Tibial artery (tissue), 4 donors: Measurements from ENCODE around the gene SLC25A20.
A peak's percentile ranks its signal among the peaks of the same experiment; 100 is the strongest.

Experiments used
- DNase-seq, 2 donors: peaks; one replicate each; pipeline ENCODE4 v3.0.0-alpha.2; 2019
- H3K27ac ChIP-seq, 2 donors: fragments of 200-600 bp; sonication (generic) in 1 of 2; 1 replicate in 1 of 2; 2 replicates in 1 of 2; pipeline ENCODE4 v1.5.1; 2018 to 2019; ENCODE audit warnings: mild to moderate bottlenecking in 1 of 2
- H3K27me3 ChIP-seq, 2 donors: fragments of 200-600 bp; sonication (generic) in 1 of 2; one replicate each; pipeline versions ENCODE4 v1.5.1 to v1.6.0; 2016 to 2019
- H3K36me3 ChIP-seq, 3 donors: fragments of 200-600 bp; sonication (generic) in 2 of 3; one replicate each; pipeline ENCODE4 v1.5.1; 2016 to 2019; ENCODE audit warnings: mild to moderate bottlenecking in 2 of 3
- H3K4me1 ChIP-seq, 4 donors: fragments of 200-600 bp; sonication (generic) in 2 of 4; 1 replicate in 3 of 4; 2 replicates in 1 of 4; pipeline ENCODE4 v1.5.1; 2016 to 2019
- H3K4me3 ChIP-seq, 2 donors: fragments of 200-600 bp; sonication (generic) in 1 of 2; 1 replicate in 1 of 2; 2 replicates in 1 of 2; pipeline ENCODE4 v1.5.1; 2018 to 2019; ENCODE audit warnings: mild to moderate bottlenecking in 2 of 2
- H3K9me3 ChIP-seq, 3 donors: fragments of 200-600 bp; sonication (generic) in 1 of 3; one replicate each; pipeline ENCODE4 v1.5.1; 2016 to 2019
- CTCF ChIP-seq, 2 experiments: fragments of 200-600 bp in 1 of 2; fragments of 450-650 bp in 1 of 2; IDR thresholded peaks; one replicate each; pipeline ENCODE4 v1.5.1; 2017 to 2019; ENCODE audit warnings: antibody characterized with exemption in 2 of 2, mild to moderate bottlenecking in 1 of 2, moderate library complexity in 1 of 2
- intact Hi-C: fragments of 100-400 bp; cut with DNase I; formaldehyde crosslinking; loops from one replicate; pipeline ENCODE4 v1.15.0; 2023; ENCODE audit warnings: low total_unique reads

Gene SLC25A20

GRCh38 chr3:48928679-48929078, 30.0 kb upstream of the SLC25A20 start:
- Histone ChIP-seq H3K4me3 (no peak overlapping the region), H3K36me3 (peaks cover 38 to 70% (median 49%) of the 10 kb centered on the region in 3 donors), H3K4me1 (peaks cover 0 to 52% (median 36%) of the 10 kb centered on the region in 4 donors), H3K9me3 (no peaks in the 10 kb centered on the region), H3K27ac (no peak overlapping the region), H3K27me3 (no peaks in the 10 kb centered on the region)
- intact Hi-C loops: no loop called here
- no peak for TF ChIP-seq CTCF (IDR thresholded peaks at IDR 0.05)
- DNase-seq: no peak

- intact Hi-C loops: no loop called here
- Histone ChIP-seq H3K4me1 (peaks cover 0 to 52% (median 36%) of the 10 kb centered on the region in 4 donors), H3K9me3 (no peaks in the 10 kb centered on the region), H3K4me3 (no peak overlapping the region), H3K36me3 (peaks cover 36 to 66% (median 49%) of the 10 kb centered on the region in 3 donors), H3K27ac (no peak overlapping the region), H3K27me3 (no peaks in the 10 kb centered on the region)
- no peak for DNase-seq
- no peak for TF ChIP-seq CTCF (IDR thresholded peaks at IDR 0.05)
Observed at GRCh38 chr3:48927928-48928327, 29.2 kb upstream of the SLC25A20 start.

GRCh38 chr3:48926425-48927392, 28.0 kb upstream of the SLC25A20 start:
- Histone ChIP-seq H3K27me3 (no peaks in the 10 kb centered on the region), H3K4me3 (no peak overlapping the region), H3K36me3 (peaks cover 36 to 71% (median 49%) of the 10 kb centered on the region in 3 donors), H3K4me1 (peaks cover 0 to 57% (median 33%) of the 10 kb centered on the region in 4 donors), H3K9me3 (no peaks in the 10 kb centered on the region), H3K27ac (no peak overlapping the region)
- no peak for TF ChIP-seq CTCF (IDR thresholded peaks at IDR 0.05)
- no peak for DNase-seq
- intact Hi-C loops: no loop called here

- Histone ChIP-seq H3K4me3 (peak overlapping the region; percentile 79 to 90), H3K9me3 (no peaks in the 10 kb centered on the region), H3K4me1 (peaks cover 0 to 30% (median 22%) of the 10 kb centered on the region in 4 donors), H3K27ac (peak overlapping the region; percentile 92 to 96), H3K36me3 (peaks cover 9 to 26% (median 10%) of the 10 kb centered on the region in 3 donors), H3K27me3 (no peaks in the 10 kb centered on the region)
- no peak for TF ChIP-seq CTCF (IDR thresholded peaks at IDR 0.05)
- intact Hi-C loops: loop anchor here (2.0 kb wide), 1 partner anchor 73 kb away; the partner anchor contains the start of gene PRKAR2A
- DNase-seq: peak in 1 of 2 donors; percentile 31
Observed at GRCh38 chr3:48919215-48920138, 20.8 kb upstream of the SLC25A20 start.
